ENCODE measurements around the gene PANX2. TPM values are rescaled to one million over a fixed set of nuclear protein-coding genes. Genes with fewer than 3 reads are reported as not detected.

PANX2 gene
- total RNA-seq, 1 donor from 2014 or later: 1.5 TPM

- Mint-ChIP-seq H3K4me1 (ENCODE audit: unreplicated experiment) (peaks cover 6% of the 10 kb centered on the region), H3K4me3 (ENCODE audit: unreplicated experiment) (no peak overlapping the region), H3K27ac (ENCODE audit: unreplicated experiment) (no peak overlapping the region), H3K36me3 (ENCODE audit: unreplicated experiment) (peaks cover 33% of the 10 kb centered on the region), H3K27me3 (ENCODE audit: unreplicated experiment) (no peaks in the 10 kb centered on the region), H3K9me3 (ENCODE audit: unreplicated experiment) (no peaks in the 10 kb centered on the region)
- no peak for TF ChIP-seq CTCF (IDR thresholded peaks at IDR 0.05)
- no peak for DNase-seq (ENCODE audit: extremely low spot score, unreplicated experiment)
Observed at GRCh38 chr22:50219800-50220602, 49.5 kb downstream of the PANX2 start.

- no peak for TF ChIP-seq CTCF (IDR thresholded peaks at IDR 0.05)
- Mint-ChIP-seq H3K9me3 (ENCODE audit: unreplicated experiment) (no peaks in the 10 kb centered on the region), H3K4me1 (ENCODE audit: unreplicated experiment) (peaks cover 6% of the 10 kb centered on the region), H3K4me3 (ENCODE audit: unreplicated experiment) (no peak overlapping the region), H3K36me3 (ENCODE audit: unreplicated experiment) (peaks cover 33% of the 10 kb centered on the region), H3K27me3 (ENCODE audit: unreplicated experiment) (no peaks in the 10 kb centered on the region), H3K27ac (ENCODE audit: unreplicated experiment) (no peak overlapping the region)
- DNase-seq (ENCODE audit: extremely low spot score, unreplicated experiment): no peak
Observed at GRCh38 chr22:50220603-50221409, 50.3 kb downstream of the PANX2 start.

- Mint-ChIP-seq H3K27ac (ENCODE audit: unreplicated experiment) (no peak overlapping the region), H3K4me3 (ENCODE audit: unreplicated experiment) (no peak overlapping the region), H3K9me3 (ENCODE audit: unreplicated experiment) (no peaks in the 10 kb centered on the region), H3K36me3 (ENCODE audit: unreplicated experiment) (peaks cover 29% of the 10 kb centered on the region), H3K27me3 (ENCODE audit: unreplicated experiment) (no peaks in the 10 kb centered on the region), H3K4me1 (ENCODE audit: unreplicated experiment) (peaks cover 6% of the 10 kb centered on the region)
- no peak for TF ChIP-seq CTCF (IDR thresholded peaks at IDR 0.05)
- DNase-seq (ENCODE audit: extremely low spot score, unreplicated experiment): no peak
Observed at GRCh38 chr22:50221410-50222300, 51.1 kb downstream of the PANX2 start.

GRCh38 chr22:50222508-50222907, 52.0 kb downstream of the PANX2 start:
- no peak for TF ChIP-seq CTCF (IDR thresholded peaks at IDR 0.05)
- Mint-ChIP-seq H3K27me3 (ENCODE audit: unreplicated experiment) (no peaks in the 10 kb centered on the region), H3K4me3 (ENCODE audit: unreplicated experiment) (no peak overlapping the region), H3K4me1 (ENCODE audit: unreplicated experiment) (peaks cover 6% of the 10 kb centered on the region), H3K9me3 (ENCODE audit: unreplicated experiment) (no peaks in the 10 kb centered on the region), H3K36me3 (ENCODE audit: unreplicated experiment) (peaks cover 32% of the 10 kb centered on the region), H3K27ac (ENCODE audit: unreplicated experiment) (no peak overlapping the region)
- no peak for DNase-seq (ENCODE audit: extremely low spot score, unreplicated experiment)
